ENCODE results near the gene VPS13A.

Gene VPS13A

GRCh38 chr9:77177894-77178794, 810 bp downstream of the VPS13A start:
- no peak for TF ChIP-seq CTCF (IDR thresholded peaks at IDR 0.05; ENCODE audit: extremely low read depth, insufficient read depth, missing control alignments)
- DNase-seq (ENCODE audit: low spot score), result peak; percentile 48
- in situ Hi-C loops (cut with MboI; ENCODE audit: low pct_unique_long_range_greater_than_20kb, low sequenced_read_pairs, unreplicated experiment), result no loop called here

- in situ Hi-C loops (cut with MboI; ENCODE audit: low pct_unique_long_range_greater_than_20kb, low sequenced_read_pairs, unreplicated experiment), result no loop called here
- no peak for TF ChIP-seq CTCF (IDR thresholded peaks at IDR 0.05; ENCODE audit: extremely low read depth, insufficient read depth, missing control alignments)
- no peak for DNase-seq (ENCODE audit: low spot score)
These were observed 2.7 kb downstream of the VPS13A start for GRCh38 chr9:77180056-77180455.

- DNase-seq (ENCODE audit: low spot score), result no peak
- TF ChIP-seq CTCF (IDR thresholded peaks at IDR 0.05; ENCODE audit: extremely low read depth, insufficient read depth, missing control alignments), result no peak
- in situ Hi-C loops (cut with MboI; ENCODE audit: low pct_unique_long_range_greater_than_20kb, low sequenced_read_pairs, unreplicated experiment), result no loop called here
These were observed 6.2 kb downstream of the VPS13A start for GRCh38 chr9:77183581-77183980.

GRCh38 chr9:77188242-77188641, 10.9 kb downstream of the VPS13A start:
- TF ChIP-seq CTCF (IDR thresholded peaks at IDR 0.05; ENCODE audit: extremely low read depth, insufficient read depth, missing control alignments), result no peak
- DNase-seq (ENCODE audit: low spot score), result no peak
- in situ Hi-C loops (cut with MboI; ENCODE audit: low pct_unique_long_range_greater_than_20kb, low sequenced_read_pairs, unreplicated experiment), result no loop called here

GRCh38 chr9:77194423-77194822, 17.1 kb downstream of the VPS13A start:
- no peak for TF ChIP-seq CTCF (IDR thresholded peaks at IDR 0.05; ENCODE audit: extremely low read depth, insufficient read depth, missing control alignments)
- no peak for DNase-seq (ENCODE audit: low spot score)

GRCh38 chr9:77210116-77210515, 32.8 kb downstream of the VPS13A start:
- no peak for TF ChIP-seq CTCF (IDR thresholded peaks at IDR 0.05; ENCODE audit: extremely low read depth, insufficient read depth, missing control alignments)
- in situ Hi-C loops (cut with MboI; ENCODE audit: low pct_unique_long_range_greater_than_20kb, low sequenced_read_pairs, unreplicated experiment), result no loop called here
- DNase-seq (ENCODE audit: low spot score), result no peak

More at GRCh38 chr9:77194423-77194822, 17.1 kb downstream of the VPS13A start:
- in situ Hi-C loops (cut with MboI; ENCODE audit: low pct_unique_long_range_greater_than_20kb, low sequenced_read_pairs, unreplicated experiment), result no loop called here
